NCI-H345 treated with DMSO at 0.1 percent for 48 hours (cell line): ENCODE results near the gene PPP1R16B.

Source experiments
- DNase-seq: peaks from one replicate; lab custom pipeline; 2025; ENCODE audit not compliant: unreplicated experiment; lab: John Stamatoyannopoulos, UW

Gene PPP1R16B

DNA sequence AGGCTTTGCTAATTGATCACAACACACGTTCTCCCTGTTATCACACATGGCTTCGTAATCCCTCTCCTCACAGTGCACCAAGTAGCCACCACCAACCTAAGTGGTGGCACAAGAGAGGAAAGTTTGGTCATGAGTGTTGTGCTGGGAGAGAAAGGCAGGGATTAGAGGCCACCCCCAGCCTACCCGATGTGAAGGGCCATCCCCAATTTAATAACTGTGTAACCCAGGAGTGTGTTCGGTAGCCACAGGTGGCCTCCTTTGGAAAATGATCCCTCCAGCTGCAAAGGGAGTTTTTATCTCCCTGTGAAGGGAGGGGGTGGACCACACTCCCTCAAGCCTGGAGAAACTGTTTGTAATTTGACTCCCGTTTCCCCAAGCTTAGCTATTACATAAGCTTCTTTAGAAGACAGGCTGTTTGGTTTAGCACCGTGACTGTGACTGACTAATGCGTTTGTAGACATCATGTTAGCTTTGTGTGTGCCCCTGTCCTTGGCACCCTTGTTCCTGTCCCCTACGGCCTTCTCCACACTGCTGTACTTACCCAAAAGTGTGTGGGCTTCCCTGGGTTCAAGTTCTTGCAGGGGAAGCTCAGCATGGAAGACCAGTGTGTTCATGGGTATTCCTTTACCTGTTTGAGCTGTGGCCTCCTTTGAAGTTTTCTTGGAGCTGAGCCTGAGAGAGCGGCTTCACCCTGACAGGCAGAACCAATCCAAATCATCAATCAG lies 20.6 kb downstream of the PPP1R16B start:
- peak; percentile 97 for DNase-seq

DNA sequence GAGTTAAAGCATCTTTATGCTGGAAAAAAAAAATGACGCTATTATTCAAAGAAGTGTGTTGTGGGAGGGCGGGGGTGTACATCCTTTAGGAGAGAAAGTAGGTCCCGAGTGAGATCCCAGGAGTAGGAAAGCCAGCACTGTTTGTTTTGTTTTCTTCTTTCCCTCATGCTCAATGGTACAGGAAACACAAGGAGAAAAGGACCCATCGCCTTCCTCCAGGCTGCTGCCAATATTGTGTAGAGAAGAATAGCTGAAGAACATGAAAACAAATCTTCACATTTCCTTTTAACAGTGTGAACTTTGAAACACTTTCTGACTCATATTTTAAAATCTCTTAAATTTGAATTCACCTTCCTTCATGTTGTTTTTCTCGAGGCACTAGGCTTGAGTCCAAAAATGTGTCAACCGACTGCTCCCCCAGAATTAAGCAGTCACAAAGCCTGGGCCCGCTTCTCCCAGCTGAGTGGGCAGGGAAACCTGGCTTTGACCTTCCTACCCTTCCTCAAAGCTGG lies 22.3 kb downstream of the PPP1R16B start:
- no peak for DNase-seq

DNA sequence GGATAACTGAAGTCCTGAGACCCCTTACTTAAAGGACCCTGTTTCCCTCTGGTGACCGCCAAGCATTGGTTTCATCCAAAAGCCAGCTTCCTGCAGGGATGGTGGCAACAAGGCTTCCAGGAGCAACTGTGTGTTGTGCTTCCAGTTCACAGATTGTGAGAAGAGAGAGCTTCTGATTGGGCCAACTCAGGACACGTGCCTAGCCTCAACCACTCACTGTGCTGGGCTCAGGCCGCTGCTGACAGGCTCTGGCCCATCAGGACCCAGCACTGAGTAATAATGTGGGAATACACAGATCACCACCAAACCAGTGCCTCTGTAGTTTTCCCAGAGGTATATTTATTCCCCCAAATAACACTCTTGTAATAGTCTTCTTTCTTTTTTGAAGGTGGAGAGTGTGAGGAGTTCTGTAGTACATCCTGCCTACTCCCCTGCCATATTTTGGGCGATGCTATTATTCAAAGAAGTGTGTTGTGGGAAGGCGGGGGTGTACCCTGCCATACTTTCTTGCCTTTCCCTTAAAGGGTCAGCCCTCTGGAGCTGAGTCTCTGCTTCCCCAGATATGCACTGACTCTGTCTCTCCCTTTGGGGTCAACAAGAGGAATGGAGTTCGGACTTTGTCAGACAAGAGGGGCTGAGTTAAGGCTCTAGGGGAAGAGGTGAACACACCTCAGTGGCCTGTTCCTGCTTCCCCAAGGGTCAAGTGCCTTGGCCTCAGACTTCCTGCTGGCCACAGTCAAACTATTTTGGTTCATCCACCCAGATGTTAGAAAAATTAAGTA lies 23.2 kb downstream of the PPP1R16B start:
- DNase-seq = no peak

DNA sequence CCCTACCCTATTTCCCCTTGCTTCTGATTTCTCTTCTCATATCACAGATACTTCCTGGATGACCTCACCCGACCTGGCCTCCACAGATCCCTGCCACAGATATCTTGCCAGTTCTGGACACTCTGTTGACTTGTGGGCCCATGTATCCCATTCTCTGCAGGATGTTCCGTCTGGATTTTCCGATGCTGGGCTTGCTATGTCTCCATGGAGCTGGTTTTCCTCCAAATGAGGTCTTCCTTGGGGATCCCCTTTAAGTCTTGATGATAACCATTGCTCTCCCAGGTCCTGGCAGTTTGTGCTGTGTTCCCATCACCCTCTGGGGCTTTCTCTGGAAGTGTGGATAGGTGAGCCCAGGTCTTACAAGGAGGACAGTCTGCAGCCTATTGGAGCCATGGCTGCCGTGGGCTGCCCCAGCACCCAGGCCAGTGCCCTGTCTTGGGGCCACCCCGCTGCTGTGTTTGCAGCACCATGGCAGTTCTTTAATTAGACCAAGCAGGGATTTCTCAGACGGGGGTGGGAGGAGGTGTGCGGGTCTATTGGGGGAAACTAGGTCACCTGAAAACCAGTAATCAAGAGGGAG lies 23.9 kb downstream of the PPP1R16B start:
- no peak for DNase-seq

DNA sequence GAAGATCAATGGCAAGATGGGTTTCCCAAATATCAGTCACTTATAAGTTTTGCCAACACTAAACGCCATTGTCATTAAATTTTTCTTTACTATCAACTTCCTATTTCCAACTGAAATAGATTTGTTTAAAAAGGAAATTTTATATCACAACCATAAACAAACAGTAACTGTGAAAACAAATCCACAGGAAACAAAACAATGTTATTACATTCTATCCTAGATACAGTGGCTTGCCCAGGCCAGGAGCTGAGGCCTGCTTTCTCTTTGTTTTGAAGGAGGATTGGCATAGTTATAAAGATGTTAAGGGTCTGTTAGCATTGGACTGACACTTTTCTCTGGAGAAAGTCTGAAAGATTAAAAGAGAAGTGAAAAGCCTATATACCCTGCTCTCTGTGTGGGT lies 24.9 kb downstream of the PPP1R16B start:
- DNase-seq = no peak

DNA sequence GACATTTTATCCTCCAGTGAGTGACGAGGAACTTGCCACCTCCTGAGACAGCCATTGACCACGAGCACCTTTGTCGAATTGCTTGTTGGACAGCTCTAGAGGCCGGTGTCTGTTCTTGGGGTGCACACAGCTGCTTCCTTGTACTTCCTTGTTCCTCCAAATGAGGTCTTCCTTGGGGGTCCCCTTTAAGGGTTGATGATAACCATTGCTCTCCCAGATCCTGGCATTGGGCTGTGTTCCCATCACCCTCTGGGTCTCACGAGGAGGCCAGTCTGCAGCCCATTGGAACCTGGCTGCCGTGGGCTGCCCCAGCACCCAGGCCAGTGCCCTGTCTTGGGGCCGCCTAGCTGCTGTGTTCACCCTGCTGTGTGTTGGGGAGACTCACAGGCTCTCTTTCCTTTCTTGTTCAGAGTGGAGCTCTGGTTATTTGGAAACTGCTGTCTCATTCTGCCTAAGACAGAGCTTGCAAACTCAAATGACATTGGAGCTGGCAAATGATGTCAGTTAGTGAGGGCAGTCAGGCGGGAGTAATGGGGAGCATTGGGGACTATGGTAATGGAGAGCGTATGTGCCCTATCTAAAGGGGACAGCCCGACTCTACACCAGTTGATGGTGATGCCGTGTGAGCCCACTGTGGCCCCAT lies 25.7 kb downstream of the PPP1R16B start:
- DNase-seq = no peak

DNA sequence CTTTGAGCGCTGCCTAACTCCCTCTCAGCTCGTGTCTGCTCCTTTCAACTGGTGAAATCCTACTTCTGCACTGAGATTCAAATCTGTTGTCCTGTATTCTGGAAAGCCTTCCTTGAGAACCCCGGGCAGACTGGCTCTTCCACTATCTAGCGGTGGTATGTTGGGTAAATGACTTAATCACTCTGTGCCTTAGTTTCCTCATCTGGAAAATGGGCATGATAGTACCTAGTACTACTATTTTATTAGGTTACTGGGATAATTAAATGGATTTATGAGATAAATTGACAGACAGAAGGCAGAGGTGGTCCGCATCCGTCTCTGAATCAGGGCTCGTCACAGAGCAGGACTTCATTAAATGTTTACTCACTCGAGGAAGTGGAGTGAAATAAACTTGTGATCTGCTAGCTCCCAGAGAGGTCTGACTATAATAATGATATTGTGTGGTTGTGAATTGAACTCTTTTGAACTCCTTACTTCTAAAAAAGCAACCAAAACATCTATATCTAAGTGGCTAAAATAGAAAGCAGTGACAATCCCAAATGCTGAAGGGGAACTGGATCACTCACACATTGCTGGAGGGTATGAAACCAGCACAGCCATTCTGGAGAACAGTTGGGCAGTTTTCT lies 26.6 kb downstream of the PPP1R16B start:
- DNase-seq = no peak

DNA sequence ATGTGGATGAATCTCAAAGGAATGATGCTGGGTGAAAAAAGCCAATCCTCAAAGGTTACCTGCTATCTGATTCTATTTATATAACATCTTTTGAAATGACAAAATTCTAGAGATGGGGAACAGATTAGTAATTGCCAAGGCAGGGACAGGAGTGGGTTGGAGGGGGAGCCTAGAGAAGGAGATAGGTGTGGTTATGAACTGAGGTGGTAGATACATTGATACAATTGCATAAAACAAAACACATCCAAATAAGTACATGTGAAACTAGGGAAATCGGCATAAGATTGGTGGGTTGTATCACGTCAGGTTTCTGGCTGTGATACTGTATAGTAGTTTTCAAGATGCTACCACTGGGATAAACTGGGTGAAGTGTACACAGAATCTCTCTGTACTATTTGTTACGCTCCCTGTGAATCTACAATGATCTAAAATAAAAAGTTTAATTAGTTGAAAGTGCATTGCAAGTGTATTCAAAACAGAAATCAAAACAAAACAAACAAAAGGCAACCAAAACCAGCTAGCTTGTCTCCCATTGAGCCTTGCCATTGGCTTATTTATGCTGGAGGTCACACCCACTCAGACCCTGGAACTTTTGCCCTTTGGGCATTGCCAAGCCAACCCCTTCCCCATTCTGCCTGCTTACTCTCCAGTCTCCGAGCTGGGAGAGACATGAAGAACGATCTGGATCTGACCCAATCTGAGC lies 27.8 kb downstream of the PPP1R16B start:
- DNase-seq = no peak

DNA sequence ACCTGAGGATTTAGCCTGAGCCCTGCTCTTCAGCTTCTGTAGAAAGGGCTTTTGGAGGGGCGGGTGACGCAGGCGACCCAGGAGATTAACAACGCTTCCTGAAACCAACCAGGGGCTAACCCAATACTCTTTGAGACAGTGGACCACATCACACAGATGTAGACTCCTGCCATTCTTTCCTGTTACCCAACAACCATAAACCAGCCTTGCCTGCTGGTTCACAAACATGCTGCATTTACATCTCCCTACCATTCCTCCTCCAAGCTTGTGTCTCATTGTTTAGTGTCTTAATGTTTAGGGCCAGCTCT lies 28.3 kb downstream of the PPP1R16B start:
- DNase-seq = no peak

DNA sequence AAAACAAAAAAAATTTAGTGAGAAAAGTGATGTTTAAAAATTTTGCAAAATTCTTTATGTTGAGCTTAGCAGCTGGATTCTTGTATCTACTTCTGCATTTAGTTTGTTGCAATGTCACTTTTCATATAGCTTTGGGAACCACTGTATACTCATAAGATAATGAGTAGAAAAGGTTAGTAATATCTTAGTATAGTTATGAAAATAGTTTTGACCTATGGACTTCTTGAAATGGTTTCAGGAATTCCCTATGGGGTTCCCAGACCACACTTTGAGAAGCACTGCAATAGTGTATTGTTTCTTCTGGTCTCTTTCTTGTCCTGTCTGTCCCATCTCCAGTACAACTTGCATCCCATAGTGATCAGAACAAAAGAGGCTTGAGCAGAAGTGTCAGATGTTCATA lies 29.4 kb downstream of the PPP1R16B start:
- no peak for DNase-seq

DNA sequence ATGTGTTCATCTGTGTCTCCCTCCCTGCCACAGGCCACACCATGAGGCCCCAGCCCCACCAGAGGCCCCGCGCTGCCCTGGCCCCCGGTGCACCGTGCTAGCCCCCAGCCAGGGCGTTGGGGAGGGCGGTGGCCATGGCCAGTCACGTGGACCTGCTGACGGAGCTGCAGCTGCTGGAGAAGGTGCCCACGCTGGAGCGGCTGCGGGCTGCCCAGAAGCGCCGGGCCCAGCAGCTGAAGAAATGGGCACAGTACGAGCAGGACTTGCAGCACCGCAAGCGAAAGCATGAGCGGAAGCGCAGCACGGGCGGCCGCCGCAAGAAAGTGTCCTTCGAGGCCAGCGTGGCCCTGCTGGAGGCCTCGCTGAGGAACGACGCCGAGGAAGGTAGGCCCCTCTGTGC lies 30.3 kb downstream of the PPP1R16B start:
- DNase-seq = no peak

DNA sequence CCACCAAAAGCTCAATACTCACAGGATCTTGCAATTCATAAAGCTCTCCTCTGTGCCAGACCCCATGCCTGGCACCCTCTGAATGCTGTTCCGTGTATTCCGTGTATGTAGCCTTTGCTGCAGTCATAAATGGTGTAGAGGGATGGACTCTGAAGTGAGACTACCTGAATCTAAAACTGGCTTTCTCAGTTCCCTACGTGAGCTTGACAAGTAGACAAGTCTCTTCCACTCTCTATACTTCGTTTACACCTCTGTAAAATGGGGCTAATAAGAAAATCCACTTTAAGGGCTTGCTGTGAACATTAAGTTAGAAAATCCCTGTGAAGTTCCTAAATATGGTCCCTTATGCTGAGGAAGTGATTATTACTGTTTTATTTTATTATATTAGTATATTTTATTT lies 31.5 kb downstream of the PPP1R16B start:
- DNase-seq = no peak

DNA sequence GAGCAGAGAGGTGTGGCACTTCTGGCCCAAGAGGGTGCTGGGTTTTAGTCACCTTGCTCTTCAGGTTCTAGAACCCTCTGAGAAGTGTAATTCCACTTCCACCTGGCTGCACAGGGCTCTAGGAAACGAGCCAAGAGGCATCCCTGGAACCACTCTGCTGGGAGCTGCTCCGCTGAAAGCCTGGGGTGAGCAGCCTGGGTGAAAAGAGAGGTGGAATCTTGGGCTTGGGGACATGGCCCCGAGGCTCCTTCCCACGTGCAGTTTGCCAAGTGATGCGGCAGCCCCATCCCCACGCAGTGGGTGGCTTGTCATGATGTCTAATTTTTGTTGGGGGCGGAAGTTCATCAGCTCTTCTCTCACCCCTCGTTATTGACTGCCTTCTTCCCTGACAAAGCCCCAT lies 32.8 kb downstream of the PPP1R16B start:
- DNase-seq = no peak

DNA sequence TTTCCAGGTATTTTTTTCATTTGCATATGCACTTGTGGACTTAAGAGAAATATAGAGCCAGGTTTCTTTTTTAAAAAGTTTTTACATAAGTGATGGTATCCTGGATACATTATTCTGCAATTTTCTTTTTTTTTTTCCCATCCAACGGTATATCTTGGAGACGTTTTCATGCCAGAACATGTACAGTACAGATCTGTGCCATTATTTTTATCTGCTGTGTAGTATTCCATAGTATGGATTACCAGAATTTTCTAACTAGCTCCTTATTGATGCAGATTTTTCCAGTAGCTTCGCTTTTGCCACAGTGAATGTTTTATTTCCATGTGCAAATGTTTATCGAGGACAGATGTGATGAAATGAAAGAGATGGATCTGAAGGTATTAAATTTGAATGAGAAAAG lies 34.1 kb downstream of the PPP1R16B start:
- DNase-seq = no peak

DNA sequence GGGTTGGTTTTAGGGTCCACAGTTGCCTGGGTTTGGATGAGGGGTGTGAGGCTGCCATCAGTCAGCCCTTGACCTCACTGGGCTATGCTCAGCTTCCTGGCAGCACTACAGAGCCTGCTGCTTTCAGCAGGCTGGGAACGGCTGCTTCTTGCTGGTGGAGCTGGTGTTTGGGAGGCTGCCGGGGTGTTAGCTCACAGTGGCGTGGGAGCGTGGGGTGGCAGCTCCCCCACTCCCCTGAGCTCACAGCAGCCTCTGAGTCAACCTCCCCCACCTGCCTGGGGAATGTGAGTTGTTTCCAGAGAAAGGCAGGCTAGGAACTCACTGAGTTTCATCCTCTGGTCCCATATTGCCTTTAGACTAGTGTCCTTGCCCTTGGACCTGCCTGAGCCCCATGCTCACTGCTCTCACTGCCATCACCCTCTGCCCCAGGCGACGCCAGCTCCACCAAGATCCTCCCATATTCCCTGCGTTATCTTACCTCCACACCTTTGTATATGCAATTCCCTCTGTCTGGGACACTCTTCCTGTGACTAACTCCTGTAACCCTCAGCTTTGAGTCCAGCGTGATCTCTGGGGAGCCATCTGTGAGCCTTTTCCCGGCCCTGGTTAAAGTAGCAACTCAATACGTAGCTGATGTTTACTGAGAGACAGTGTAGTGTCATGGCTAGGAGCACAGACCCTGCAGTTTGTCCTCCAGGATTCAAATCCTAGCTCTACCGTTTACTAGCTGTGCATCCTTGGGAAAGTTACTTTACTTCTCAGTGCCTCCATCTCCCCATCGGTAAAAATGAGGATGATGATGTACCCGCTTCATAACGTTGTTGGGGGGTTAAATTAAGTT lies 34.8 kb downstream of the PPP1R16B start:
- DNase-seq = no peak

DNA sequence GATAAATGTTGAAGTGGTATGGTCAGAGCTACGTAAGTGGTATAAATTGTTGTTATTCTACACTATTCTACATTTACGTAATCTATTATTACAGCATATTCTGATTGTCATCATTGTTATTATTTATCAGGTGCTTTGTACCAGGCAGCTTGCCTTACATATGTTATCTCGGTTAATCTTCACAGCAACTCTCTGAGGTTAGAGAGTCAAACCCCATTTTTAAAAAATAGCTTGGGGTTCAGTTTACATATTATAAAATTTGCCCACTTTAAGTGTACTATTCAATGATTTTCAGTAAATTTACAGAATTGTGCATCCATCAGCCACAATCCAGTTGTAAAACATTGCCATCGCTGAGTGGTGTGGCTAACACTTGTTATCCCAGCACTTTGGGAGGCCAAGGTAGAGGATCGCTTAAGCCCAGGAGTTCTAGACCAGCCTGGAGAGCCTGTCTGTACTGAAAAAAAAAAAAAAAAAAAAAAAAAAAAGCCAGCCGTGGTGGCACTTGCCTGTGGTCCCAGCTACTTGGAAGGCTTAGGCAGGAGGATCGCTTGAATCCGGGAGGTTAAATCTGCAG lies 35.5 kb downstream of the PPP1R16B start:
- no peak for DNase-seq

DNA sequence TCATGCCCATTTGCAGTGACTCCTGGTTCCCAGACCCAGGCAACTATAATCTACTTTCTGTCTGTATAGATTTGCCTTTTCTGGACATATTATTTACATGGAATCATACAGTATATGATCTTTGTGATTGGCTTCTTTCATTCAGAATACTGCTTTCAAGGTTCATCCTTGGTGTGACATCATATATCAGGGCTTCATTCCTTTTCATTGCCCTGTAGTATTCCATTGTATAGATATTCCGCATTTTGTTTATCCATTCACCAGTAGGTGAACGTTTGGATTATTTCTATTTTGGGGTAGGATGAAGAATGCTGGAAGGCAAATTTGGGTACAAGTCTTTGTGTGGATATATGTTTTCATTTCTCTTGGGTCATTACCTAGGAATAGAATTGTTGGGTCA lies 36.1 kb downstream of the PPP1R16B start:
- no peak for DNase-seq

DNA sequence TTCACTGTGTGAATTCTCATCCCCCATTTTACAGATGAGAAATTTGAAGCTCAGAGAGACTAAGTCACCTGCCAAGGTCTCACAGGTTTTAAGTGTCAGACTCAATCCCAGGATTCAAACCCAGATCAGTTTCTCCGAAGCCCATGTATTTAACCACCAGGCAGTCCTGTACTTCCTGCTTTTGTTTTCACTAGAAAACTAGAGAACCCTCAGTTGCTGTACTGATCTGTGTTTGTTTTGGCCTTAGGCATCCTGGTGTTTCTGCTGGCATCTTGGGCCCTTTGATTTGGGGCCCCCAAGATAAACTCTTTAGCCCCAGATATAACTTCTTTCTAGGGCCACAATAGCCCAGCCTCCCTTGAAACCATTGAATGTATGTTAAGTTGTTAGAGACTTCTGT lies 36.5 kb downstream of the PPP1R16B start:
- no peak for DNase-seq

DNA sequence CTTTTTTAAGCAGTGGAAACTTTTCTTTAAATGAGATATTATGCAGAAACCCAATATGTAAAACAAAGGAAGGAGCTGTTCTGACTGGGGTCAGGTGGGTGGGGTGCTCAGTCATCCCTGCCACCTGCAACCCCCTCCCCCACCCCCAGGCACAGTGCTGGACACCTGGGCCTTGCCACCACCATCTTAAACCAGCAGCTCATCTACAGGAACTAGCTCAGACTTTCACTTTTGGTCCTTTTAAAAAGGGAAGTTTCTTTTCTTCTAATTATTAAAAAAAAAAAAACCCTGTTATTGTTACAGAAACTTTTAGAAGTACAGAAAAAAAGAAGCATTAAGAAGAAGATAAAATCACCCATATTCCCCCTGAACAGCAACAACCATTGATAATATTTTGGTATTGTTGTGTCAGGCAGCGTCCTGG lies 37.1 kb downstream of the PPP1R16B start:
- no peak for DNase-seq
